ENCODE data around the gene TNFSF9.
"Not testable (repeated sequence)": the region's sequence is repeated elsewhere in the genome, so short reads cannot be mapped to it uniquely, and the experiment has no call there.

TNFSF9 gene

GRCh38 chr19:6532244-6532999 is 1.6 kb downstream of the TNFSF9 start:
- DNase-seq = peak; percentile 63

DNA sequence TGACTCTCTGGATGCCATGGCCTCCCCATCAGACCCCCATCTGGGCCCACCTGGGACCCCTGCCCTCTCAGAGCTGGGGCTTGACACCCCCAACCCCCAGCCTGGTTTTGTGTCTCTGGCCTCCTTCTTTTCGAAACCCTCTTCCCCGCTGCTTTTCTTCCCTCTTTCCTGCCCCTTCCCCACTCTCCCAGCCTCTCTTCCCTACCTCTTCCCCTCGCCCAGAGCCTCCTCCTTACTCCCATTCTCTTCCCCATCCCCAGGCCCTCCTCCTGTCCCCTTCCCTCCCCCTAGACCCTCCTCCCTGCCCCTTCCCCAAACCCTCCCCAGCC is 2.1 kb downstream of the TNFSF9 start:
- DNase-seq = no peak

GRCh38 chr19:6533746-6534418 is 3.1 kb downstream of the TNFSF9 start:
- DNase-seq = no peak

GRCh38 chr19:6534451-6535093 is 3.7 kb downstream of the TNFSF9 start:
- DNase-seq = no peak

DNA sequence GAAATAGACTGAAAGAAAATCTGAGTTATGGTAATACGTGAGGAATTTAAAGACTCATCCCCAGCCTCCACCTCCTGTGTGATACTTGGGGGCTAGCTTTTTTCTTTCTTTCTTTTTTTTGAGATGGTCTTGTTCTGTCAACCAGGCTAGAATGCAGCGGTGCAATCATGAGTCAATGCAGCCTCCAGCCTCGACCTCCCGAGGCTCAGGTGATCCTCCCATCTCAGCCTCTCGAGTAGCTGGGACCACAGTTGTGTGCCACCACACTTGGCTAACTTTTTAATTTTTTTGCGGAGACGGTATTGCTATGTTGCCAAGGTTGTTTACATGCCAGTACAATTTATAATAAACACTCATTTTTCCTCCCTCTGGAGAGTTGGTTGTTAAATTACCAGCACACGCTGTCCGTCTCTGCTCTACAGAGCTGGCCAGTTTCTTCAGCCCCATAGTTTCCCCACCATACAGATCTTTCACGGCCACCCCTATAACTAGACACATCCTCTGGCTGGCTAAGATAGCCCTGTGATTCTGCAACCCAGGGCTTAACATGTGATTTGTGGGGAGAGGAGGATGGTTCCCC is 4.8 kb downstream of the TNFSF9 start:
- DNase-seq = no peak

- DNase-seq = no peak
Observed at GRCh38 chr19:6539514-6539913, 8.7 kb downstream of the TNFSF9 start.

GRCh38 chr19:6540918-6541689 is 10.3 kb downstream of the TNFSF9 start:
- DNase-seq = no peak

DNA sequence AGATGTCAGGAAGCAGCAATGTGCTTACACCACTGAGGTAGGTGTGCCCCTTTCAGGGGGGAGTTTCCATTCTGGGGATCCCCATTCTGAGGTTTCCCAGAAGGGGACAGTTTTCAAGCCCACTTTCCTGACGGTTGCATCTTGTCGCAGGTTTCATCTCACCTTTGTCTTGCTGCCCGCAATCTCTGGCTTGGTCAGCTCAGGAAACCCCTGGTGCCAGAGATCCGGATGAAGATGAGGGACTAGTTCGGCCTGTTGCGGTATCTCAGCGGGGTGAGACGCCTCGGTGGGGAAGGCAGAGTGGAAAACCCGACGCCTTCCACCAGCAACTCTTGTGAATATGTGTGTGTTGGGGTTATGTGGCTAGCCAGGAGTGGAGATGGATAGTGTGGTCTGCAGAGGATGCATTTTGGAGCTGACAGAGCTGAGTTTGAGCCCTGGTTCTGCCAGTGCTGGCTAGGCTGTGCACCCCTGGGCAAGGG is 13.1 kb downstream of the TNFSF9 start:
- DNase-seq = no peak

- DNase-seq = not testable (repeated sequence)
Observed at GRCh38 chr19:6550679-6551078, 19.9 kb downstream of the TNFSF9 start.

DNA sequence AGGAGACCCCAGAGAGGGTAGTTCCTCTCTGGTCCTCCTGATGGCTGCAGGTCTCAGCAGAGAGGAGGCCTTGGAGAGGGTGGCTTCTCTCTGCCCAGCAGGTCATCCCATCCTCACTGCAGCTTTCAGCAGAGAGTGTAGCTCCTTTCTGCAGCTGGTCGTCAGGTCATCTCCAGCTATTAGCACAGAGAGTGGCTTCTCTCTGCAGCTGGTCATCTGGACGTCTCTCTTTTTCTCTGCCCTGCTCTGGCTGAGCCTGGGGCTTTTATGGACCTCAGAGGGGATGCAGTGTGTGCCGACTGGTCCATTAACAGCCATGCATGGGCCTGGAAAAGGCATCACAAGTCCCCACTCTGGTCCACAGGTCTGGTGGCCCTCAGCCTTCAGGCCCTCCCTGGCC is 20.3 kb downstream of the TNFSF9 start:
- DNase-seq = no peak

DNA sequence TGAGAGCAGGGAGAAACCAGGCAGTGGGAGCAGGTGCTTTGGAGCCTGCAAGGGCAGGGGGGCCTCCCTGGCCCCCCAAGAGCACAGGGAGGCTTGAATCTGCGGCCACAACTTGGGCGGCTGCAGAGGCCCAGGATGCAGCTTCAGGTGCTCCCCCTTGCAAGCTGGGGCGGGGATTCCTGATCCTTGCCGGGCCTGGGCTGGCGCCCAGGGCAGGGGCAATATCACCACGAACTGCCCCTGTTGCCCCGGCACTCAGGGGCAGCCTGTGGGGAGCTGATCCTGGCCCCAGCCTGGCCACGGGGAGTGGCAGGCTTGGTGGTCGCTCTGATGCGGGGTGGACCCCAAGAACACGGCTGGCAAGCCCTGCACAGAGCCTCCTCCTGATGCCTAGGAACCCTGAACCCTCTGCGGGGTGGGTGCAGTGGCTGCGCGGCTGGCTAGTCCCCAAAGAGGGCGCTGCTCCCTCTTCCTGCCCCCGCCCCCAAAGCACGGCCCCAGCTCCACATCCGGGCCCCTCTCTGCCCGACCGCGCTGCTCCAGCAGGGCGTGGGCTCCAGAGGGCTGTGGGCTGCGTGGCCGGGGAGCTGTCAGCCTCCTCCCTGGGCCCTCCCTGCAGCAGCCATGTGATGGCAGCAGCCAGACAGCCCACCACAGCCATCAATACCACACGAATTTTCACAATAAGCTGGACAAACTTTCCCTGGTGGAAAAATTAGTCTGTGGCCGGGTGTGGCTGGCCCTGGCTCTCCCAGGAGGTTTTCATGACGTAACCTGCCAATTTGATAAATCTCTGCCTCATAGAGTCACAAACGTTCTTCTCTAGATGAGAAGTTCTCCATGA is 21.0 kb downstream of the TNFSF9 start:
- DNase-seq = peak; percentile 85

DNA sequence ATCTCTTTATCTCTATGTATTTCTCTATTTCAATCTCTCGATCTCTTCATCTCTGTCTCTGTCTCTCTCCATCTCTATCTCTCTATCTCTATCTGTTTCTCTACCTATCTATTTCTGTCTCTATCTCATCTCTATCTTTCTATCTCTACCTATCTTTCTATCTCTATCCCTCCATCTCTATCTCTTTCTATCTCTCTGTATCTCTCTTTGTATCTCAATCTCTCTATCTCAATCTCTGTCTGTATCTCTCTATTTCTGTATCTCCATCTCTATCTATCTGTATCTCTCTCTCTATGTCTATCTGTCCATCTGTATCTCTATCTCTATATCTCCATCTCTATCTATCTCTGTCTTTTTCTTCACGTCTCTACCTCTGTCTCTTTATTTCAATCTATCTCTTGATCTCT is 25.2 kb downstream of the TNFSF9 start:
- DNase-seq = no peak

- DNase-seq = no peak
Observed at GRCh38 chr19:6556480-6557195, 25.8 kb downstream of the TNFSF9 start.

GRCh38 chr19:6562437-6562836 is 31.6 kb downstream of the TNFSF9 start:
- DNase-seq = not testable (repeated sequence)

DNA sequence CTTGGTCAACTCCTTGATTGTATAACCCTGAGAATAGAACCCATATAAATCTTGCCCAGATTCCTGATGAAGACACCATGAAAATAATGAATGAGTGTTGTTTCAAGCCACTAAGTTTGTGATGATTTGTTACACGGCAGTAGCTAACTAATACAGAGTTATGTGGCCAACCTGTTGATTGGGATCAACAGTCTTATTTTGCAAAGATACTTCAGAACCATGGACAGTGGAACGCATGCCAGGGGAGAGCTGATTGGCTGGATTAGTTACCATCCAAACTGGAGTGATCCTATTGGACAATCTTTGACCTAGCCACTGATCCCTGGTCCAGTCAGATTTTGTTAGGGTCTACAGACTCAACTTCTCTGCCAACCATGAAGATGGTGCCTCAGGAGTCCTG is 33.6 kb downstream of the TNFSF9 start:
- DNase-seq = no peak

- DNase-seq = not testable (repeated sequence)
Observed at GRCh38 chr19:6566727-6567126, 35.9 kb downstream of the TNFSF9 start.

DNA sequence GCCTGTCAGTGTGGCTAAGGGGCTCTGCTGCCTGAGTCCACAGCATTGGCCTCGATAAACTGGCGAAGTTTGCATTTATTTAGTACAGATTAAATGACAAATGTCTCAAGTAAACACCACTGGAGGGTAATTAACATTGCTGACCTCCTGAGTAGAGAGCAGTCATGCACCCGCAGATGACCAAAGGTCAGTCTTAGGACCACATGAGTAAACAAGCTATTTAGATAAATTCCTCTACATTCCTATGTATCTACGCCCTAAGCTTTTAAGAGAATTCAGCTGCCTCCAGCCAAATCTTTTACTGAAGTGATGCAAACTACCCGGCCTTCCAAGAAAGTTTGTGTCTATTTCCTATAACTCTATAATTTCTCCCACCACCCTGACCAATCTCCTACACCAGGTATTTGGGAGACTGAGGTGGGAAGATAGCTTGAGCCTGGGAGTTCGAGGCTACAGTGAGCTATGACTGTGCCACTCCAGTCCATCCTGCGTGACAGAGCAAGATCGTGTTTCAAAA is 37.2 kb downstream of the TNFSF9 start:
- no peak for DNase-seq

- no peak for DNase-seq
Observed at GRCh38 chr19:6568816-6569215, 38.0 kb downstream of the TNFSF9 start.

DNA sequence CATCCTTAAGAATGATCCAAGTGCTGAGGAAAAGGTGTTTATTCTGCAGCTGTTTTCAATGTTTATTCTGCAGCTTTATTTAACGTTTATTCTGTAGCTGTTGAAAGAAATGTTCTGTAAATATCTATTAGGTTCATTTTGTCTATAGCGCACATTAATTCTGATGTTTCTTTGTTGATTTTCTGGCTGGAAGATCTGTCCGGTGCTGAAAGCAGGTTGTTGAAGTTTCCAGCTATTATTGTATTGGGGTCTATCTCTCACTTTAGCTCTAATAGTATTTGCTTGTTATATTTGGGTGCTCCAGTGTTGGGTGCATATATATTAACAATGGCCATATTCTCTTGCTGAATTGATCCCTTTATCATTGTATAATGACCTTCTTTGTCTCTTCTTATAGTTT is 39.9 kb downstream of the TNFSF9 start:
- no peak for DNase-seq

GRCh38 chr19:6571167-6571566 is 40.3 kb downstream of the TNFSF9 start:
- no peak for DNase-seq

- DNase-seq = no peak
Observed at GRCh38 chr19:6572217-6572616, 41.4 kb downstream of the TNFSF9 start.

Measured in activated CD8-positive, alpha-beta memory T cell treated with anti-CD3 and anti-CD28 coated beads, Interleukin-2, amount 50 U/mL, for 48 hours (primary cell).